ENCODE data around the gene CTNNA1. TPM values are rescaled to one million over a fixed set of nuclear protein-coding genes. Genes with fewer than 3 reads are reported as not detected.
"Not testable (repeated sequence)": the region's sequence is repeated elsewhere in the genome, so short reads cannot be mapped to it uniquely, and the experiment has no call there.

Gene CTNNA1
- polyA plus RNA-seq, 3 donors from 2014 or later: 9.8 to 15.3 (median 10.1) TPM

DNA sequence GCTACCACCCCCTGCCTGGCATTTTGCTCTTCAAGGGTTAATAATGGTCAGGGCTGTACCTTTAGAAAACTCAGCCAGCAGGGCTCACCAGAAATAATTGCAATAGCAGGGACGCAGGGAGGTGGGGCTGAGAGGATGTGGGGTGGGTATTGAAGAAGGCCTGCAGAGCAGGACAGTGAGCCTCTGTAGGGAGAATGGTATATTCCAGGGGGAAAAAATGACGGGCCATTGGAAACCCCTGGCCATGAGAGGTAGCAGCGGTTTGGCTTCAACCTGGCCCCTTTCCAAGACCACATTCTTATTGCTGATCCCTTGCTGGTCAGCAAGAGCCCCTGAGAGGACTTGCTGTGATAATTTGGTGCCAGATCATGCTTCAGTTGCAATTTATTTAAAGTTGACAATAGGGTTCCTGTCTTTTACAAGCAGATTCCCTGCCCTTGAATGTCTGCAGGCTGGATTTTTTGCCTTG is 36.7 kb upstream of the CTNNA1 start:
- Mint-ChIP-seq H3K27ac (no peak overlapping the region), H3K4me1 (no peaks in the 10 kb centered on the region)

DNA sequence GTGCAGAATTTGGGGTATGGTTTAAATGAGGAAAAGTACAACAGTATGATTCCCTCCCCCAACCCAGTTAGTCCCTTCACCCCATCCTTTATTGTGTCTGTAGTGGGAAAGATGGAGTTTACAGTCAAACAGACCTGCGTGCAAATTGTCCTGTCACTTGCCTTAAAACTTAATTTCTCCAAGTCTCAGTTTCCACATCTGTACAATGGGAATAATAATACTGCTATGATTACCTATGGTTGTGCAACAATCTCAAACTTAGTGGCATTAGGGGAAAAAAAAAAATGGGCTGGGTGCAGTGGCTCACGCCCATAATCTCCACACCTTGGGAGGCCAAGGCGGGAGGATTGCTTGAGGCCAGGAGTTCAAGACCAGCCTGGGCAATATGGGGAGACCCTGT is 35.8 kb upstream of the CTNNA1 start:
- H3K27ac Mint-ChIP-seq: no peak overlapping the region
- H3K4me3 Mint-ChIP-seq: no peak overlapping the region
- no peaks in the 10 kb centered on the region for H3K36me3 Mint-ChIP-seq
- H3K27me3 Mint-ChIP-seq (ENCODE audit: low read depth in 3 of 3): peaks cover 3 to 15% (median 4%) of the 10 kb centered on the region in 3 donors
- H3K9me3 Mint-ChIP-seq: no peaks in the 10 kb centered on the region
- no peak for DNase-seq
- no peaks in the 10 kb centered on the region for H3K4me1 Mint-ChIP-seq

More for the DNA sequence above, 36.7 kb upstream of the CTNNA1 start:
- no peak for DNase-seq
- Mint-ChIP-seq H3K9me3 (no peaks in the 10 kb centered on the region), H3K4me3 (no peak overlapping the region), H3K36me3 (no peaks in the 10 kb centered on the region), H3K27me3 (ENCODE audit: low read depth in 3 of 3) (peaks cover 6 to 15% (median 9%) of the 10 kb centered on the region in 3 donors)

DNA sequence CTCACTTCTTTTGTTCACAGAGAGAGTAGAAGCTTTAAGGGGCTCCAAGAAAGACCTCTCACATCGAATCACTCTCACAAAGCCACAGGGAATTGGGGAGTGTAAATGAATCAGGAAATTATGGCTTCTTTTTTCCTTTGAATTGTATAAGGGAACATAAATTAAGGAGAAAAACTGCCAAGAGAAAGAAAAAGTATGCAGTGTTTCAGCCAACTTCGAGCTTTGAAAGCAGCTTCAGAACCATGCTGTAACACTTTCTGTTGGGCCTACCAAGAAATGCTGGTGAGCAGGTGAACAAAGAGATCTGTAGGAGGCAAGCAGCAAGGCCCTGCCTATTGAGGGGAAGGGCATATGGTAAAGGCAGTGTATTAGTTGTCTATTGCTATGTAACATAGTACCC is 33.4 kb upstream of the CTNNA1 start:
- Mint-ChIP-seq H3K36me3 (no peaks in the 10 kb centered on the region), H3K27ac (no peak overlapping the region), H3K4me3 (no peak overlapping the region), H3K27me3 (ENCODE audit: low read depth in 3 of 3) (peaks cover 3 to 16% (median 7%) of the 10 kb centered on the region in 3 donors), H3K9me3 (no peaks in the 10 kb centered on the region), H3K4me1 (no peaks in the 10 kb centered on the region)
- DNase-seq: no peak

DNA sequence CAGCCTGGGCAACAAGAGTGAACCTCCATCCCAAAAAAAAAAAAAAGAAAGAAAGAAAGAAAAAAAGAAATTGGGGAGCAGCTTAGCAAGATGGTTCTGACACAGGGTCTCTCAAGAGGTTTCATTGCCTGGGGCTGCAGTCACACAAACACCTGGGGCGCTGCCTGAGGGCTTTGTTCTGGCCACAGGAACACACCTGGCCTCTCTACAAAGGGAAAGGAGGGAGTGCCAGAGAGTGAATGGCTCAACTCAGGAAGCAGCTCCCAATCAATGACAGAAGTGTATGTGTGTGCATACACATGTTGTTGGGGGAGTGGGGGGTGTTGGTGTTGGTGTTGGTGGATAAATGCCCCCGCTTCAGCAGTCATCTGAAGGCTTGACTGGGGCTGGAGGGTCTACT is 32.4 kb upstream of the CTNNA1 start:
- H3K4me1 Mint-ChIP-seq: no peaks in the 10 kb centered on the region
- no peaks in the 10 kb centered on the region for H3K36me3 Mint-ChIP-seq
- H3K27ac Mint-ChIP-seq: no peak overlapping the region
- peaks cover 3 to 11% (median 3%) of the 10 kb centered on the region in 3 donors for H3K27me3 Mint-ChIP-seq (ENCODE audit: low read depth in 3 of 3)
- H3K4me3 Mint-ChIP-seq: no peak overlapping the region
- DNase-seq: no peak
- H3K9me3 Mint-ChIP-seq: no peaks in the 10 kb centered on the region

DNA sequence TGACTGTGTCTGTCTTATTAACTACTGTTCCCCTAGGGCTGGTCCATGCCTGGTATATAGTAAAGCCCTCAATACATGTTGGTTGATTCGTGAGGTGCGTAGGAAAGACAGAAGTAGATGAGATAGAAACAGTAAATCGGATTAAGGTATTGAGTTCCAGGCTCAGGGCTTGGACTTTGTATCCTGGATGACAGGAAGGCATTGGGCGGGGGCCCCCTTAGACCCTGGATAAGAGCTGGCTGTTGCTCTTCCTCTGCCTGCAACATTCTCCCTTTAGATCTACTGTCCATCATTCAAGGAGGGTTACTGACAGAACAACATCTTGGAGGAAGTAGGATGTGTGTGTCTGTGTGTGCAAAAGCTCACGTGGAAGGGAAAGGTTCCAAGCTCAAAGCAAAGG is 31.2 kb upstream of the CTNNA1 start:
- no peaks in the 10 kb centered on the region for H3K36me3 Mint-ChIP-seq
- DNase-seq: no peak
- peaks cover 3 to 4% of the 10 kb centered on the region in 2 donors for H3K4me1 Mint-ChIP-seq
- H3K27me3 Mint-ChIP-seq (ENCODE audit: low read depth in 3 of 3): peaks cover 3 to 6% (median 3%) of the 10 kb centered on the region in 3 donors
- no peaks in the 10 kb centered on the region for H3K9me3 Mint-ChIP-seq
- no peak overlapping the region for H3K27ac Mint-ChIP-seq
- H3K4me3 Mint-ChIP-seq: no peak overlapping the region

DNA sequence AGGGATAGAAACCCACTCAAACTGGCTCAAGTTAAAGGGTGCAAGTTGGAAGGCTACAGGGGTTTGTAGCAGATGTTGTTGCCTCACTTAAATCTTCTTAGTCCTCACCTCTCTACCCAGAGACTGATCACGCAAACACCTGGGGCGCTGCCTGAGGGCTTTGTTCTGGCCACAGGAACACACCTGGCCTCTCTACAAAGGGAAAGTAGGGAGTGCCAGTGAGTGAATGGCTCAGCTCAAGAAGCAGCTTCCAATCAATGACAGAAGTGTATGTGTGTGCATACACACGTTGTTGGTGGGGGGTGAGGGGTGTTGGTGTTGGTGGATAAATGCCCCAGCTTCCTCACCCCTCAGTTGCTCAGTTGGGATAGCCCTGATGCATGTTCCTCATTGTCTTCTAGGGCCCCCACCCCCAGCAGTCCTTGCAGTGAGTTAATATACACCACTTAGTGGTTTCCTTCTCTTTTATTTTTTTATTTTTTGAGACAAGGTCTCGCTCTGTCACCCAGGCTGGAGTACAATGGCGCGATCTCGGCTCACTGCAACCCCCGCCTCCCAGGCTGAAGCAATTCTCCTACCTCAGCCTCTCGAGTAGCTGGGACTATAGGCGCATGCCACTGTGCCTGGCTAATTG is 30.6 kb upstream of the CTNNA1 start:
- Mint-ChIP-seq H3K9me3 (no peaks in the 10 kb centered on the region), H3K4me3 (no peak overlapping the region), H3K36me3 (no peaks in the 10 kb centered on the region), H3K27me3 (ENCODE audit: low read depth in 3 of 3) (peaks cover 3 to 6% (median 4%) of the 10 kb centered on the region in 3 donors), H3K4me1 (peaks cover 6 to 11% of the 10 kb centered on the region in 2 donors), H3K27ac (no peak overlapping the region)
- no peak for DNase-seq

DNA sequence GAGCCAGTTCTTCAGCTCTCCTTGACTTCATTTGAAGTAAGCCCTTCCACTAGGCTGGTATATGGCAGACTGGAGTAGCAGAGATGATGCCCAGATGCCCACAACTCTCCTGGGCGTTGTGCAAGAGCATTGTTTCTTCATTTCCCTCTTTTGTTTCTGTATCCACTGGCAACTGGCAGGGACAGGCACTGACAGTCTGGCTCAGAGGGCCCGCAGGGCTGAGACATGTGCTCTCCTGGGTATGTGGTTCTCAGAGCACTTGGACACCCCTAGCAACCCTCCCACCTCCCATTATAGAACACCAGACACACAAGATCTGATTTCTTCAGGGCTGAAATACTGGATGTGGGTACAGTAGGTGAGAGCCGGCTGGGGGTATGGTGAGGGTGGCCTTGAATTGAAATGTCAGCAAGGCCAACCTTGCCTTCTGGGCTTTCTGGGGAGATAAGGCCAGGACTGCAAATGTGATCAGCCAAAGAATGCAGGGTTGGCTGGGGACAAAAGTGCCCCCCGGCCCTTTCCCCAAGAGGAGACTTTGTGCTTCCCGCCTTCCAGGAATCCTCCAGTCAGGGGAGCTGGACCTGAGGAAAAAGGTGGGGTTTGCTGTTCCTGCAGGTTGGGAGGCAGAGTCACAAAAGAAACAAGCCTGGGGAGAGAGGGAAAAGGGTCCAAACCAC is 28.6 kb upstream of the CTNNA1 start:
- Mint-ChIP-seq H3K4me1 (peaks cover 6 to 12% of the 10 kb centered on the region in 2 donors), H3K27me3 (ENCODE audit: low read depth in 3 of 3) (peaks cover 0 to 8% (median 8%) of the 10 kb centered on the region in 3 donors), H3K4me3 (no peak overlapping the region), H3K9me3 (no peaks in the 10 kb centered on the region), H3K27ac (peak overlapping the region in 1 of 6 donors; percentile 27), H3K36me3 (peaks cover 0 to 3% (median 0%) of the 10 kb centered on the region in 3 donors)
- no peak for DNase-seq

DNA sequence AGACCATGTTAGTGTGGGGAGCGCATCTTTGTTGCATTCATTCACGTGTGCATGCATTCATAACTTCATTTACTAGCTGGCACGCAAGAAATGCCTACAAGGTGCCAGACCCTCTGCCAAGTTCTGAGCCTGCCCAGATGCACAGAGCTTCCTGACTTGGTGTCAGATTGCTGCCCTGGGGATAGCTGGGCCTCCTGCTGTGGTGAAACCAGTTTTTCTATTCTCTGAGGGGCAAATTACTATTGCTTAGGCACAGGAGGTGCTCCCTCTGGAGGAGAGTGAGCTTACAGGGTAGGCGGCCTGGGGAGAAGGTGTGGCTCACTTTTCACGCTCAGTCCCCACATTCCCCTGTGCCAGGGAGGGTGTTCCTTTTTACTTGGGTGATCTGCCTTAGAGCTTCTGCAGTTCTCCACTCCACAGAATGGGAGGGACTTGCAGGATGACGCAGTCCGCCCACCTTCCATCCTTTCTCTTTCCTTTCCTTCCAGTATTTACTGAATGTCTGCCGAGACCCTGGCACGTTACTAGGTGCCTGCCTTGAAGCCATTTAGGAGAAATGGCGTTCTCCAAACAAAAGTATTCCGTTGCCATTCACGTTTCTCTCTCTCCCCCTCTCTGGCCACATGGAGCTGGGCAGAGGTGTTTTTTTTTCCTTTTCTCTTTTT is 27.9 kb upstream of the CTNNA1 start:
- no peaks in the 10 kb centered on the region for H3K9me3 Mint-ChIP-seq
- peaks cover 6 to 12% of the 10 kb centered on the region in 2 donors for H3K4me1 Mint-ChIP-seq
- H3K27me3 Mint-ChIP-seq (ENCODE audit: low read depth in 3 of 3): peaks cover 0 to 8% (median 7%) of the 10 kb centered on the region in 3 donors
- H3K4me3 Mint-ChIP-seq: no peak overlapping the region
- H3K36me3 Mint-ChIP-seq: peaks cover 0 to 3% (median 0%) of the 10 kb centered on the region in 3 donors
- no peak overlapping the region for H3K27ac Mint-ChIP-seq
- DNase-seq: no peak

DNA sequence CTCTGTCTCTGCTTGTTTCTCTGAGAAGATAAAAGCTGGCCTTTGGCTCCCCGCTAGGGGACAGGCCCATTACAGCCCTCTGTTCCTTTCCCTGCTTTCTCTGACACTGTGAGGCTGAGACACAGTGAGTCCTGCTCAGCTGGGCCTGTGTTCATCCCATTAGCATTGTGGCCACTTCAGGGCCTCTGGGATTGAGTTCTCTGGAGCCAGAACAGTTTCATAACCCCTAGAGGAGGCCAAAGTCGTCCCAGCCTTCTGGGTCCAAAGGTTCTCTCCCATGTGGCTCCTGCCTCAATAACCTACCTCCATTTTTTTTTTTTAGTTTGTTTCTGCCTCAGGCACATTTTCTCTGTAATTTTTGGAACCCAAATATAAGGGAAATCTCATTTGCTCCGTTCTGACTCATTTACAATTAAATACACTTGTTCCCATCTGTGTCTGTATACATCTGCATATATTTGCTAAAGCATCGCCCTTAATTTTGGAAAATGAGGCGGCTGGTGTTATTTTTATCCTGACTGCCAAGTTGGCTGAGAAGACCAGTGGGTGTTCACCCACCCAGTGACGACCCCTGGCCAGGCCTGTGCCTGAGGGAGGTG is 27.3 kb upstream of the CTNNA1 start:
- Mint-ChIP-seq H3K4me3 (no peak overlapping the region), H3K27ac (no peak overlapping the region), H3K4me1 (peaks cover 6 to 12% of the 10 kb centered on the region in 2 donors), H3K36me3 (peaks cover 0 to 3% (median 0%) of the 10 kb centered on the region in 3 donors), H3K9me3 (no peaks in the 10 kb centered on the region), H3K27me3 (ENCODE audit: low read depth in 3 of 3) (peaks cover 0 to 12% (median 8%) of the 10 kb centered on the region in 3 donors)
- no peak for DNase-seq

DNA sequence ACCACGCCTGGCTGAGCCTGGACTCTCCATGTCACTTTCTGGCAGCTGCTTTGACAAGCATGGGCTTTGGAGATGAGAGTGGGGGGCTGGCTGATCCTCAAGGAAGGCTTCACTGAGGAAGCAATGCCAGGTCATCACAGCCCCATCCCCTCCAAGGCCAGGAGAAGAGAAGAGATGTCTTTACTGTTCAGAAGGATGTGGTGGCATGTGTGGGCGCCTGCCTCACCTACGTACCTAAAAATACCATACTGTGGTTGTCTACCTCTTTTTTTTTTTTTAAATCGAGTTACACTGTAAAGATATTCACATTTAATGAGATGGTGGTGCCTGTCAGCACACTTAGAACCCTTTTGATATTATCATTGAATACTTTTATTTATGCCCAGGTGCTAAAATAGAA is 26.4 kb upstream of the CTNNA1 start:
- H3K4me3 Mint-ChIP-seq: peak overlapping the region in 1 of 5 donors; percentile 49
- H3K27me3 Mint-ChIP-seq (ENCODE audit: low read depth in 3 of 3): peaks cover 0 to 12% (median 8%) of the 10 kb centered on the region in 3 donors
- peaks cover 0 to 3% (median 0%) of the 10 kb centered on the region in 3 donors for H3K36me3 Mint-ChIP-seq
- DNase-seq: peak in 1 of 3 donors; percentile 4
- no peak overlapping the region for H3K27ac Mint-ChIP-seq
- no peaks in the 10 kb centered on the region for H3K9me3 Mint-ChIP-seq
- peaks cover 6 to 12% of the 10 kb centered on the region in 2 donors for H3K4me1 Mint-ChIP-seq

DNA sequence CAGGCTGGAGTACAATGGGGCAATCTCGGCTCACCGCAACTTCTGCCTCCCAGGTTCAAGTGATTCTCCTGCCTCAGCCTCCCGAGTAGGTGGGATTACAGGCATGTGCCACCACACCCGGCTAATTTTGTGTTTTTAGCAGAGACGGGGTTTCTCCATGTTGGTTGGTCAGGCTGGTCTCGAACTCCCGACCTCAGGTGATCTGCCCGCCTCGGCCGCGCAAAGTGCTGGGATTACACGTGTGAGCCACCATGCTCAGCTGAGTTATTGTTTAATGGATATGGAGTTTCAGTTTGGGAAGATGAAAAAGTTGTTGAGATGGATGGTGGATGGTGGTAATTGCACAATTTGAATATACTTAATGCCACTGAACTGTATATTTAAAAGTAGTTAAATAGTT is 22.7 kb upstream of the CTNNA1 start:
- Mint-ChIP-seq H3K4me1 (peaks cover 6 to 12% of the 10 kb centered on the region in 2 donors), H3K27me3 (ENCODE audit: low read depth in 3 of 3) (peaks cover 0 to 13% (median 7%) of the 10 kb centered on the region in 3 donors)
- not testable (repeated sequence) for H3K27ac Mint-ChIP-seq, H3K36me3 Mint-ChIP-seq, DNase-seq, H3K9me3 Mint-ChIP-seq, H3K4me3 Mint-ChIP-seq

DNA sequence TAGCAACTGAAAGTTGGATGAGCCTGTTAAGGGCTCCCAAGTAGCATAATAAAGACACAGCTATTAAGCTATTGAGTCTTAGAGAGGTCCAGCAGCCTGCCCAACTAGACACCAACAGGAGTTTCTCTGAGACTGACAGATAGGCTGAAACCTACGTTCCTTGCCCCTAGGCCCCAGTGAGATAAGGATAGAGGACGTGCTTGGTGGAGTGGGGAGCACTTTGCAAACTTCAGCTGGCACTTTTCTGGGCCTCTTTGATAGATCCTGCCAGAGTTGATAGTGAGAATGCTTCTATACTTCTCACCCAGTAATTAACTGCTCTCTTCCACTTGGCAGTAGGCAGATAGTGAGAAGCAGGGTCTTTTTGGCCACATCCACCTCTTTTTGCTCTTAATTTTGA is 20.8 kb upstream of the CTNNA1 start:
- peaks cover 0 to 2% of the 10 kb centered on the region in 2 donors for H3K4me1 Mint-ChIP-seq
- H3K4me3 Mint-ChIP-seq: no peak overlapping the region
- peaks cover 0 to 15% (median 7%) of the 10 kb centered on the region in 3 donors for H3K27me3 Mint-ChIP-seq (ENCODE audit: low read depth in 3 of 3)
- peaks cover 0 to 3% (median 0%) of the 10 kb centered on the region in 3 donors for H3K36me3 Mint-ChIP-seq
- DNase-seq: no peak
- H3K9me3 Mint-ChIP-seq: no peaks in the 10 kb centered on the region
- no peak overlapping the region for H3K27ac Mint-ChIP-seq

DNA sequence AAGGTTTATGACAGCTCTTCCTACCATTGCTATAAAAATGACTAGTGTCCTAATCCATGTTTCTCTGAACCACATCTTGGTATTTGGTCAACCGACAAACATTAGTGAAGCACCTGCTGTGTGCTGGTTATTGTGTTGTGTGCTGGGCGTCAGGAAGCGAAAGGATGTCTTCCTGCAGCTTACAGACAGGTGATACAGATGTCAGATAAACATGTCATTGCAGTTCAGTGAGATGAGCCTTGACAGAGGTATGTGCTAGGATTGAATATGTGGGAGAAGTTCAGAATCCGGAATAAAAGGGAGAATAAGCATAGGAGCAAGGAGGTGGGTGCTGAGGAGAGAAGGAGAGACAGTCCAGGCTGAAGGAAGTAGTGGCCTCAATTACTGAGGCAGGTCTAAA is 20.3 kb upstream of the CTNNA1 start:
- Mint-ChIP-seq H3K4me3 (no peak overlapping the region), H3K36me3 (peaks cover 0 to under 1% (median 0%) of the 10 kb centered on the region in 3 donors), H3K27ac (no peak overlapping the region), H3K4me1 (no peaks in the 10 kb centered on the region), H3K9me3 (no peaks in the 10 kb centered on the region), H3K27me3 (ENCODE audit: low read depth in 3 of 3) (peaks cover 0 to 14% (median 4%) of the 10 kb centered on the region in 3 donors)
- no peak for DNase-seq

DNA sequence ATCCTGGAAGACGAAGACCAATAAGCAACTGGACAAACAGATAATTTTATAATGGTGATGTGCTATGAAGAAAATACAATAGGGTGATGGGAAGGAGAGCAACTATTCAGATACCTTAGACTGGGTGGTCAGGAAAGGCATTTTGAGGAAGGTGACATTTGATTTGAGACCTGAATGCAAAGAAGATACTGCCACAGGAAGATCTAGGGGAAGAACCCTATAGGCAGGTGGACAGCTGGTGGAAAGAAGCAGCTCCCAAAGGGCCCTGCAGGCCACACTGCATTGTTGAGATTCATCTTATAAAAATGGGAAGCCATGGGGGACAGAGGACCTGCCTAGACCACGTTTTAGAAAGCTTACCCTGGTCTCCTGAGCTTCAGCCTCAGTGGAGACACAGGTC is 19.7 kb upstream of the CTNNA1 start:
- DNase-seq: no peak
- H3K27me3 Mint-ChIP-seq (ENCODE audit: low read depth in 3 of 3): peaks cover 0 to 15% (median 3%) of the 10 kb centered on the region in 3 donors

More for the DNA sequence above, 19.7 kb upstream of the CTNNA1 start:
- Mint-ChIP-seq H3K27ac (no peak overlapping the region), H3K4me1 (no peaks in the 10 kb centered on the region), H3K4me3 (no peak overlapping the region), H3K36me3 (no peaks in the 10 kb centered on the region), H3K9me3 (no peaks in the 10 kb centered on the region)
